HL-60 (cell line): ENCODE results near the gene CCS.
A peak's percentile ranks its signal among the peaks of the same experiment; 100 is the strongest.

Source experiments
- DNase-seq, 2 experiments: peaks; one replicate each; pipeline ENCODE4 v3.0.0-alpha.2; 2010 to 2020; ENCODE audit warnings: low read depth in 1 of 2, low spot score in 1 of 2
- H3K27ac ChIP-seq: fragments of 250-450 bp; sonication (Bioruptor Pico); replicated peaks from 2 replicates; pipeline ENCODE4 v1.5.1; 2020; ENCODE audit warnings: mild to moderate bottlenecking, moderate library complexity
- H3K27me3 ChIP-seq: fragments of 250-450 bp; sonication (Bioruptor Pico); 2 replicates; pipeline ENCODE4 v1.5.1; 2021; ENCODE audit warnings: mild to moderate bottlenecking, moderate library complexity; ENCODE audit not compliant: insufficient read depth, poor library complexity, severe bottlenecking
- H3K4me3 ChIP-seq: replicated peaks from 2 replicates; pipeline ENCODE4 v1.5.1; 2011; ENCODE audit warnings: mild to moderate bottlenecking, control low read depth, low read length; ENCODE audit not compliant: insufficient read depth
- CTCF ChIP-seq: IDR thresholded peaks from one replicate; pipeline ENCODE4 v1.5.1; 2011; ENCODE audit warnings: low read length, control low read depth, inconsistent platforms; ENCODE audit not compliant: insufficient read depth
- GABPA ChIP-seq: IDR thresholded peaks from 2 replicates; pipeline ENCODE4 v1.6.1; 2012; ENCODE audit warnings: low read depth
- POLR2AphosphoS5 ChIP-seq: IDR thresholded peaks from 2 replicates; pipeline ENCODE4 v1.6.1; 2012; ENCODE audit warnings: low read depth
- REST ChIP-seq: IDR thresholded peaks from 2 replicates; pipeline ENCODE4 v1.6.1; 2012; ENCODE audit warnings: low read depth; ENCODE audit not compliant: insufficient replicate concordance
- SPI1 ChIP-seq: IDR thresholded peaks from 2 replicates; pipeline ENCODE4 v1.6.1; 2012; ENCODE audit warnings: low read depth, mild to moderate bottlenecking, borderline replicate concordance

The CCS gene

GRCh38 chr11:66545701-66546367 lies 47.2 kb upstream of the CCS start, which contains the start of gene ZDHHC24:
ZDHHC24 (minus strand) TSS chr11:66546048; CDS start chr11:66546003, 45 bp downstream.
- peak within 1 kb of the TSS; percentile 88 for H3K4me3 ChIP-seq
- DNase-seq, result peak; percentile 92 to 96
- TF ChIP-seq SPI1 (no peak), GABPA (0 out of 2 replicates have a peak, but pooled peaks have one; percentile 39), CTCF (no peak), REST (peak; percentile 40), POLR2AphosphoS5 (peak; percentile 82)
- peak within 1 kb of the TSS; percentile 55 for H3K27ac ChIP-seq
- peaks cover 2% of the 10 kb centered on the region for H3K27me3 ChIP-seq

- no peak for DNase-seq
Observed at GRCh38 chr11:66546368-66546965, 46.5 kb upstream of the CCS start, which contains the start of gene ACTN3. ACTN3 (plus strand) TSS chr11:66546903; CDS start chr11:66546938, 35 bp downstream.

GRCh38 chr11:66546966-66547661 lies 45.9 kb upstream of the CCS start:
- no peak for DNase-seq
- Histone ChIP-seq H3K27me3 (peaks cover 2% of the 10 kb centered on the region), H3K27ac (no peak overlapping the region), H3K4me3 (no peak overlapping the region)
- no peak for TF ChIP-seq CTCF
- no peak for TF ChIP-seq SPI1
- TF ChIP-seq POLR2AphosphoS5, result no peak
- TF ChIP-seq REST, result no peak
- TF ChIP-seq GABPA, result no peak

More at GRCh38 chr11:66546368-66546965, 46.5 kb upstream of the CCS start, which contains the start of gene ACTN3:
- Histone ChIP-seq H3K27ac (peak within 1 kb of the TSS; percentile 55), H3K4me3 (peak within 1 kb of the TSS; percentile 88), H3K27me3 (peaks cover 2% of the 10 kb centered on the region)
- TF ChIP-seq GABPA (no peak), SPI1 (no peak), CTCF (no peak), POLR2AphosphoS5 (no peak)
